GM12878 (cell line): Measurements from ENCODE around the gene SCGN. TPM values are rescaled to one million over a fixed set of nuclear protein-coding genes. Genes with fewer than 3 reads are reported as not detected.

Source experiments
- ATAC-seq: fragments of 200-7000 bp; cut with Tn5 transposase; 3 replicates; pipeline ENCODE4 v1.9.1; 2020; ENCODE audit warnings: mild to moderate bottlenecking, moderate library complexity
- BruUV-seq: library from RNA; stranded (reverse); fragments of 400-500 nt; replicated peaks from 2 replicates; lab custom pipeline; 2021; lab: Mats Ljungman, UMichigan
- CTCF ChIA-PET: fragments of 300-600 bp; sonication (Branson Sonifier 250); formaldehyde crosslinking; extraction: SDS; loops from one replicate; lab custom pipeline; 2021; ENCODE audit warnings: inconsistent platforms; lab: Yijun Ruan, JAX
- POLR2A ChIA-PET: fragments of 350-600 bp; formaldehyde crosslinking; extraction: SDS; loops from one replicate; lab custom pipeline; 2021; ENCODE audit warnings: inconsistent platforms; lab: Charles Lee
- RAD21 ChIA-PET: fragments of 300-600 bp; sonication (Branson Sonifier 250); formaldehyde crosslinking; loops from one replicate; lab custom pipeline; 2023; ENCODE audit warnings: antibody characterized with exemption; ENCODE audit not compliant: unreplicated experiment; lab: Charles Lee
- SMC1A ChIA-PET: fragments of 300-600 bp; sonication (Branson Sonifier 250); formaldehyde crosslinking; loops from one replicate; lab custom pipeline; 2023; ENCODE audit not compliant: unreplicated experiment, uncharacterized antibody; lab: Charles Lee
- DNase-seq: peaks from one replicate; pipeline ENCODE4 v3.0.0-alpha.2; 2011; ENCODE audit warnings: low read depth, low spot score
- FAIRE-seq: peaks from 3 replicates; lab custom pipeline; 2011; peaks lifted over from hg19 to GRCh38; lab: Jason Lieb, UNC
- H2AFZ ChIP-seq: 2 replicates; pipeline ENCODE4 v1.6.0; 2011; ENCODE audit warnings: low read depth, low read length, control low read depth; ENCODE audit not compliant: control insufficient read depth
- H3K27ac ChIP-seq: 2 replicates; pipeline ENCODE4 v1.5.1; 2011; ENCODE audit warnings: control low read depth; ENCODE audit not compliant: control insufficient read depth, insufficient read depth
- H3K27me3 ChIP-seq, 2 experiments: replicated peaks in 1 of 2; 2 replicates each; pipeline versions ENCODE4 v1.6.0 to v1.6.1; 2011; ENCODE audit warnings: low read length in 1 of 2; ENCODE audit not compliant: control insufficient read depth in 2 of 2, insufficient read depth in 2 of 2
- H3K36me3 ChIP-seq, 2 experiments: 2 replicates each; pipeline ENCODE4 v1.5.1; 2011; ENCODE audit warnings: low read length in 1 of 2; ENCODE audit not compliant: control insufficient read depth in 2 of 2, insufficient read depth in 2 of 2
- H3K4me1 ChIP-seq: 2 replicates; pipeline ENCODE4 v1.6.1; 2011; ENCODE audit warnings: mild to moderate bottlenecking, low read length, moderate library complexity, mixed read lengths; ENCODE audit not compliant: control insufficient read depth, insufficient read depth
- H3K4me2 ChIP-seq: 2 replicates; pipeline ENCODE4 v1.6.0; 2011; ENCODE audit warnings: control low read depth; ENCODE audit not compliant: control insufficient read depth, insufficient read depth
- H3K4me3 ChIP-seq: fragments of 200-600 bp; sonication (generic); 2 replicates; pipeline ENCODE4 v1.5.1; 2016
- H3K79me2 ChIP-seq: 2 replicates; pipeline ENCODE4 v1.6.0; 2011; ENCODE audit warnings: low read length; ENCODE audit not compliant: control insufficient read depth, insufficient read depth
- H3K9ac ChIP-seq: 2 replicates; pipeline ENCODE4 v1.8.0; 2011; ENCODE audit warnings: low read length, control low read depth, mixed read lengths; ENCODE audit not compliant: control insufficient read depth, insufficient read depth
- H3K9me3 ChIP-seq: replicated peaks from 3 replicates; pipeline ENCODE4 v1.5.1; 2011; ENCODE audit warnings: mild to moderate bottlenecking, low read length; ENCODE audit not compliant: control insufficient read depth, insufficient read depth
- H4K20me1 ChIP-seq: 2 replicates; pipeline ENCODE4 v1.6.0; 2011; ENCODE audit not compliant: control insufficient read depth, insufficient read depth
- BACH1 ChIP-seq: fragments of 450-650 bp; IDR thresholded peaks from 2 replicates; pipeline ENCODE4 v1.6.1; 2017; ENCODE audit warnings: mild to moderate bottlenecking, borderline replicate concordance
- CHD4 ChIP-seq: fragments of 200-600 bp; sonication (generic); IDR thresholded peaks from 2 replicates; pipeline ENCODE4 v1.6.1; 2016; ENCODE audit warnings: mild to moderate bottlenecking
- FOXM1 ChIP-seq: IDR thresholded peaks from 2 replicates; pipeline ENCODE4 v1.6.1; 2012; ENCODE audit warnings: low read depth, mild to moderate bottlenecking, inconsistent platforms, low read length, moderate library complexity
- JUND ChIP-seq: IDR thresholded peaks from 2 replicates; pipeline ENCODE4 v1.6.1; 2012; ENCODE audit warnings: low read depth, mild to moderate bottlenecking, low read length, improper control_type of control experiment, moderate library complexity
- KLF5 ChIP-seq: fragments of 450-650 bp; IDR thresholded peaks from 2 replicates; pipeline ENCODE4 v1.6.1; 2014; ENCODE audit warnings: mild to moderate bottlenecking; ENCODE audit not compliant: partially characterized antibody
- MTA2 ChIP-seq: fragments of 450-650 bp; IDR thresholded peaks from 2 replicates; pipeline ENCODE4 v1.6.1; 2016; ENCODE audit warnings: low read depth, mild to moderate bottlenecking, moderate library complexity
- NFYB ChIP-seq: IDR thresholded peaks from 2 replicates; pipeline ENCODE4 v1.6.1; 2011; ENCODE audit warnings: low read depth, mild to moderate bottlenecking, low read length, improper control_type of control experiment, moderate library complexity; ENCODE audit not compliant: insufficient read depth
- PAX5 ChIP-seq: IDR thresholded peaks from 2 replicates; pipeline ENCODE4 v1.6.1; 2011; ENCODE audit warnings: low read depth, low read length, borderline replicate concordance
- PAX8 ChIP-seq: fragments of 450-650 bp; IDR thresholded peaks from 2 replicates; pipeline ENCODE4 v1.6.1; 2017; ENCODE audit warnings: mild to moderate bottlenecking, moderate library complexity
- POU2F2 ChIP-seq: IDR thresholded peaks from 3 replicates; pipeline ENCODE4 v1.6.1; 2011; ENCODE audit warnings: low read depth, mild to moderate bottlenecking, low read length, borderline replicate concordance
- RB1 ChIP-seq: fragments of 450-650 bp; formaldehyde crosslinking; IDR thresholded peaks from 2 replicates; pipeline ENCODE4 v1.6.1; 2017; ENCODE audit warnings: mild to moderate bottlenecking, borderline replicate concordance
- SKIL ChIP-seq: fragments of 450-650 bp; IDR thresholded peaks from 2 replicates; pipeline ENCODE4 v1.6.1; 2017; ENCODE audit warnings: mild to moderate bottlenecking, low read depth, inconsistent platforms; ENCODE audit not compliant: poor library complexity, severe bottlenecking
- SREBF2 ChIP-seq: IDR thresholded peaks from 2 replicates; pipeline ENCODE4 v1.6.1; 2012; ENCODE audit warnings: mild to moderate bottlenecking, low read length
- SRF ChIP-seq, 2 experiments: IDR thresholded peaks; 2 replicates each; pipeline ENCODE4 v1.6.1; 2011; ENCODE audit warnings: low read depth in 2 of 2, low read length in 2 of 2, mild to moderate bottlenecking in 1 of 2, moderate library complexity in 1 of 2
- TARDBP ChIP-seq: IDR thresholded peaks from 2 replicates; pipeline ENCODE4 v1.6.1; 2016; ENCODE audit warnings: borderline replicate concordance
- ZBTB4 ChIP-seq: fragments of 450-650 bp; formaldehyde crosslinking; IDR thresholded peaks from 2 replicates; pipeline ENCODE4 v1.4.0; 2022; ENCODE audit warnings: mild to moderate bottlenecking, moderate library complexity
- ZNF274 ChIP-seq: IDR thresholded peaks from one replicate; pipeline ENCODE4 v1.8.0; 2011; ENCODE audit not compliant: insufficient read length, insufficient read depth
- ZNF622 ChIP-seq: fragments of 450-650 bp; IDR thresholded peaks from 2 replicates; pipeline ENCODE4 v1.6.1; 2017; ENCODE audit warnings: mild to moderate bottlenecking, inconsistent platforms
- WGBS: methylation state at CpG from one replicate; pipeline ENCODE4 v1.1.6; 2016; ENCODE audit warnings: low lambda C conversion rate; ENCODE audit not compliant: insufficient replicate concordance, insufficient coverage; ENCODE audit errors: missing lambda C conversion rate; 5-methylcytosine and 5-hydroxymethylcytosine counted together
- in situ Hi-C: fragments of 300-500 bp; cut with MboI; formaldehyde crosslinking; loops from 9 replicates; pipeline ENCODE4 v1.14.3; 2018; ENCODE audit warnings: mixed read lengths
- intact Hi-C: fragments of 100-400 bp; cut with micrococcal nuclease; formaldehyde crosslinking; loops from one replicate; pipeline ENCODE4 v1.14.2; 2022; ENCODE audit not compliant: unreplicated experiment
- polyA plus RNA-seq, 11 experiments: library from polyadenylated mRNA; depleted of rRNA in 4 of 11; unstranded in 6 of 11; stranded (reverse) in 5 of 11; fragments of >200 nt; fragmentation: Nextera tagmentation in 4 of 11; fragmentation: Illumina TruSeq in 1 of 11; extraction: Ambion mirVana in 4 of 11; extraction: Trizol in 1 of 11; gene quantifications; 1 replicate in 1 of 11; 2 replicates in 10 of 11; pipeline versions ENCODE4 v1.2.1 to v1.2.3, GENCODE V29; 2011 to 2016; ENCODE audit warnings: inconsistent platforms in 2 of 11, missing spikeins in 2 of 11, low read depth in 1 of 11
- total RNA-seq, 4 experiments: library from RNA; depleted of rRNA in 3 of 4; stranded (reverse); fragments of >200 nt in 3 of 4; fragmentation: Illumina TruSeq in 1 of 4; extraction: Trizol in 1 of 4; gene quantifications; 2 replicates each; pipeline versions ENCODE4 v1.2.1 to v1.2.3, GENCODE V29; 2013 to 2021
- TF ChIP-seq, protein P1 (sequence below): IDR thresholded peaks from 2 replicates; pipeline ENCODE4 v1.6.1; 2011; ENCODE audit warnings: low read depth, low read length, improper control_type of control experiment, borderline replicate concordance

SCGN gene
- total and polyA plus RNA-seq, 10 of the 15 experiments (the other 5 are each of a cell fraction or from before 2014, with no cell fraction given): not detected

- ATAC-seq (no peak), FAIRE-seq (no peak), DNase-seq (no peak)
- H3K4me1 ChIP-seq: no peaks in the 10 kb centered on the region
- H3K9me3 ChIP-seq: no peaks in the 10 kb centered on the region
- WGBS: 25% methylated on average over 3 of the region's 3 CpGs
- intact Hi-C loops (no loop called here), in situ Hi-C loops (no loop called here)
- ChIA-PET RAD21 (interaction anchor here (0.6 kb wide), 1 partner anchor 374 kb away, joined by 4 read pairs; no protein-coding TSS in a partner anchor), SMC1A (no interaction called here), POLR2A (no interaction called here), CTCF (no interaction called here)
- H3K36me3 ChIP-seq: no peaks in the 10 kb centered on the region
- no peak overlapping the region for H3K4me3 ChIP-seq
- H3K27ac ChIP-seq: no peak overlapping the region
- H2AFZ ChIP-seq: no peak overlapping the region
- no peaks in the 10 kb centered on the region for H4K20me1 ChIP-seq
- no TSS peak for BruUV-seq
- H3K9ac ChIP-seq: no peak overlapping the region
- peaks cover 0 to 3% of the 10 kb centered on the region in 2 experiments; a peak in 3 of 4 replicates for H3K27me3 ChIP-seq
- H3K79me2 ChIP-seq: no peaks in the 10 kb centered on the region
- H3K4me2 ChIP-seq: no peak overlapping the region
- TF ChIP-seq CHD4 (no peak), FOXM1 (no peak), RB1 (no peak), ZNF622 (no peak), MTA2 (no peak), JUND (no peak), KLF5 (no peak), PAX8 (no peak), SREBF2 (no peak), BACH1 (no peak), ZNF274 (no peak), ZBTB4 (CRISPR knock-in tag) (no peak), SRF (IDR thresholded peaks at IDR 0.05; ENCODE audit: low read depth in 2 of 2, low read length in 2 of 2) (no peak), TARDBP (no peak), PAX5 (no peak), NFYB (no peak), POU2F2 (no peak), SKIL (no peak)
- TF ChIP-seq, protein P1, sequence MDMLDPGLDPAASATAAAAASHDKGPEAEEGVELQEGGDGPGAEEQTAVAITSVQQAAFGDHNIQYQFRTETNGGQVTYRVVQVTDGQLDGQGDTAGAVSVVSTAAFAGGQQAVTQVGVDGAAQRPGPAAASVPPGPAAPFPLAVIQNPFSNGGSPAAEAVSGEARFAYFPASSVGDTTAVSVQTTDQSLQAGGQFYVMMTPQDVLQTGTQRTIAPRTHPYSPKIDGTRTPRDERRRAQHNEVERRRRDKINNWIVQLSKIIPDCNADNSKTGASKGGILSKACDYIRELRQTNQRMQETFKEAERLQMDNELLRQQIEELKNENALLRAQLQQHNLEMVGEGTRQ: no peak
Observed at GRCh38 chr6:25642667-25643328, 9.2 kb upstream of the SCGN start.
